HG02970 (cell line): ENCODE measurements around the gene PLSCR2.
"Not testable (repeated sequence)": the region's sequence is repeated elsewhere in the genome, so short reads cannot be mapped to it uniquely, and the experiment has no call there.

ENCODE experiments used
- ATAC-seq: cut with Tn5 transposase; IDR thresholded peaks from one replicate; pipeline ENCODE4 v1.9.1; 2021; ENCODE audit warnings: mild to moderate bottlenecking, moderate library complexity, moderate number of reproducible peaks; ENCODE audit not compliant: unreplicated experiment, low FRiP score

PLSCR2 gene

GRCh38 chr3:146493221-146493620 lies 23.9 kb upstream of the PLSCR2 start:
- ATAC-seq: no peak

- no peak for ATAC-seq
Measured at GRCh38 chr3:146491303-146491702, 21.9 kb upstream of the PLSCR2 start.

DNA sequence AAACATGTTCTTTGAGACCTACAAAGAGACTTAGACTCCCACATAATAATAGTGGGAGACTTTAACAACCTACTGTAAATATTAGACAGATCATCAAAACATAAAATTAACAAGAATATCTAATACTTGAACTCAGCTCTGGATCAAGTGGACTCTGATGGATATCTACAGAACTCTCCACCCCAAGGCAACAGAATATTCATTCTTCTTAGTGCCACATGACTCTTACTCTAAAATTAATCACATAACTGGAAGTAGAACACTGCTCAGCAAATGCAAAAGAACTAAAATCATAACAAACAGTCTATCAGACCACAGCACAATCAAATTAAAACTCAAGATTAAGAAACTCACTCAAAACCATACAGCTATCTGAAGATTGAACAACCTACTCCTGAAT lies 15.9 kb upstream of the PLSCR2 start:
- ATAC-seq: no peak

DNA sequence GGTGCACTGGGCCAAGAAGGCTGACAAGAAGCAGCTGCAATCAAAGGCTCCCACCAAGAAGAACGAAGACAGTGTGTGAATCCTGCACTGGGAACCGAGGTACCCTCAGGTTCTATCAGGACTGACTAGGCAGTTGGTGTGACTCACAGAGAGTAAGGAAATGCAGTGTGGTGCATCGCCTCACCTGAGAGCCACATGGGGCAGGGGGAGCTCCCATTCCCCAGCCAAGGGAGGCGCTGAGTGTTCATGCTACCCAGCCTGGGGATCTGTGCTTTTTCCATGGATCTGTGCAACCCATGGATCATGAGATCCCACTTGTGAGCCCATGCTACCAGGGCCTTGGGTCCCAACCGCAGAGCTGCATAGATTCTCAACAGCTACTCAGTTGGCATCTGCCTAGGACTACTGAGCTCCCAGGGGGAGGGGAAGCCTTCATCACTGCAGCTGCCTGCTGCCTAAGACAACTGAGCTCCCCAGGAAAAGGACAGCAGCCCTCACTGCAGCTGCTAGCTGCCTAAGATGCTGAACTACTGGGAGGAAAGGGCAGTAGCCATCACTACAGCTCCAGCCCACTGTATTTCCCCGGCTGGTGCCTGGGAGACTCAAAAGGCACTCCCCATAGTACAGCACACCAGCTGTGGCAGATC lies 6.9 kb upstream of the PLSCR2 start:
- no peak for ATAC-seq

GRCh38 chr3:146474976-146475375 lies 5.6 kb upstream of the PLSCR2 start:
- ATAC-seq: not testable (repeated sequence)

GRCh38 chr3:146473726-146474125 lies 4.4 kb upstream of the PLSCR2 start:
- ATAC-seq: no peak

- no peak for ATAC-seq
Measured at GRCh38 chr3:146472611-146473010, 3.2 kb upstream of the PLSCR2 start.

GRCh38 chr3:146471012-146471411 lies 1.7 kb upstream of the PLSCR2 start:
- no peak for ATAC-seq

GRCh38 chr3:146470425-146470990 lies 1.1 kb upstream of the PLSCR2 start:
- no peak for ATAC-seq

- ATAC-seq: no peak
Measured at GRCh38 chr3:146468671-146469149, 651 bp downstream of the PLSCR2 start.

- no peak for ATAC-seq
Measured at GRCh38 chr3:146468234-146468633, 1.1 kb downstream of the PLSCR2 start.

DNA sequence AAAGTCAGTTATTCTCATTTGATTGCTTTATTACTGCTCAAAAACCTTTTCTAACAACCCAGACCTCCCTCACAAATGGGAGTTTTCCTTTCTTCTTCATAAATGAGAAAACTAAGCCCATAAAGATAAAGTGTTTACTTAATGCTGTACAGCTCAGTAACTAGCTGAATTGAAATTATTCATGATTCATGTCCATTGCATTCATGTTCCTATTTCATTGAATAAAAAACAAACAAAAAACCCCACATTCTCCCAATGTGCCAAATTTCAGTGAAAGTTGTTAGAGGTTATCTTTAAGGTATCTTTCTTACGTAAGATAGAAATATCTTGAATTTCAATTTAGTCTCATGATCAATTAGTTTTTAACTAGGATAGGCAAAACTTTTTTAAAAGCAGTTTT lies 2.8 kb downstream of the PLSCR2 start:
- no peak for ATAC-seq

GRCh38 chr3:146465693-146466465 lies 3.5 kb downstream of the PLSCR2 start:
- ATAC-seq: no peak

DNA sequence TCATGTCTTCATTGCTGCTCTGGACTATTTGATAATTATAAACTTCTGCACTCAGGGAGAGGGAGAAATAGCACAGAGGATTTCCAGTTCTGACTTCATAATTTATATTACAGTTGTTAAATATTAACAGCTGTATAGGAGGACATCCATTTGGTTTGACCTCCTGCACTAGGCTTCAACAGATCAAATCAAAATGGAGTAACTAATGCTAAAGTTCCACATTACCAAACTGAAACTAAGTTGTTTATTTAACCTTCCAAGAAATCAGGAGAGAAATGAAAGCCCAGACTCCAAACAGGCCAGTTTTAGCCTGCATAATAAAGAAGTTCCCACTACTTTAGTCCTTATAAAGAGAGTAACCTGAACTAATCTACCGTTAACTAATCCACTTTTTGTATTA lies 4.6 kb downstream of the PLSCR2 start:
- ATAC-seq: no peak

DNA sequence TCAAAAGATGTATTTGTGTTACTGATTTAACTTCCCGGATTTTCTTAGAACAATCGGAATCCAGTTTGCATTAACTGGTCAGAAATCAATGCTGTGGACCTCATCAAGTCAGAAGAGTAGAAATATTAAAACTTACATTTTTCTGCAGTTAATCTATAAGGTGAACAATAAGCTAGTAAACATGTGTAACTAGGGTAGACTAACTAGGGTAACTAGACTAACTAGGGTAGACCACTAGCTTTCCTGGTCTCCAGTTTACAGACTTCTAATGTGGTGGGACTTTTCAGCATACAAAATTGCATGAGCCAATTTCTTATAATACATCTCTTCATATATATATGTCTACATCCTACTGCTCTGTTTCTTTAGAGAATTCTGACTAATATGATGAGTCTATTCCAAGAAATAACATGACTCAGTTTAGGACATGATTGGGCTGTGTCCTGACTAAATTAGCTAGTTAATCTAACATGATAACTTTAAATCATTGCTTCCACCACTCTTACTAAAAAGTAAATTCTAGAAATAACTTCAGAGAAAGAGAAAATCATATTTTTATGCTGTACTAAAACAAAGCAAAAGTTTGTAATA lies 5.3 kb downstream of the PLSCR2 start:
- no peak for ATAC-seq

- no peak for ATAC-seq
Measured at GRCh38 chr3:146454796-146455195, 14.6 kb downstream of the PLSCR2 start.

DNA sequence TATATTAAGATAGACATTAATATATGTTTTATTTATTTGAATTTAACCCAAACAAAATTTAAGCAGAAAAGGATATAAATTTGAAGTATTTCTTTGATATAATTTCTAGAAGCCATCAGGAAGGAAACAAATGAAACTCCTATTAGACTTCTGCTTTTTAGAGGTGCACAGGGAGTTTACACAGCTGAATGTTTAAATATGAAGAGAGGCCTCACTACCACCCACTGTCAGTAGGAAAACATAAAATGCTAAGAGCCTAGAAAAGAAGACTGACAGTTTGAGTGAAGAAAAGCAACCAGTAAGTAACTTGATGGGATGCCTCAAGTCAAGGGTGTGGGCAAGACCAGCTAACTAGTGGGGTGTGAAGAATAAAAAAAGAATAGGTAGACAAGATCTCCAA lies 19.7 kb downstream of the PLSCR2 start:
- ATAC-seq: no peak

- no peak for ATAC-seq
Measured at GRCh38 chr3:146449076-146449475, 20.3 kb downstream of the PLSCR2 start.

DNA sequence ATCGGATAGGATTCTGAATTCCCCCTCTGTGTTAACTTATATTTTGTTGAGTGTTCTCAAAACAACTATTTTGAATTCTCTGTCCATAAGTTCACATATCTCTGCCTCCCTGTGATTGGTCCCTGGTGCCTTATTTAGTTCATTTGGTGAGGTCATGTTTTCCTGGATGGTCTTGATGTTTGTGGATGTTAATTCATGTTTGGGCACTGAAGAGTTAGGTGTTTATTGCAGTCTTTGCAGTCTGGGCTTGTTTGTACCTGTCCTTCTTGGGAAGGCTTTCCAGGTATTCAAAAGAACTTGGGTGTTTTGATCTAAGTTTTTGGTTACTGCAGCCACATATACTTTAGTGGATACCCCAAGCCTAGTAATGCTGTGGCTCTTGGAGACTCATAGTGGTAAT lies 23.3 kb downstream of the PLSCR2 start:
- ATAC-seq: no peak

- ATAC-seq: not testable (repeated sequence)
Measured at GRCh38 chr3:146440310-146440709, 29.1 kb downstream of the PLSCR2 start.

- ATAC-seq: no peak
Measured at GRCh38 chr3:146432066-146432465, 37.3 kb downstream of the PLSCR2 start.
